ENCODE data around the gene IFT43. TPM values are rescaled to one million over a fixed set of nuclear protein-coding genes. Genes with fewer than 3 reads are reported as not detected.

Gene IFT43
- total RNA-seq, 2 donors from 2014 or later, result 10.5 to 12.8 TPM

DNA sequence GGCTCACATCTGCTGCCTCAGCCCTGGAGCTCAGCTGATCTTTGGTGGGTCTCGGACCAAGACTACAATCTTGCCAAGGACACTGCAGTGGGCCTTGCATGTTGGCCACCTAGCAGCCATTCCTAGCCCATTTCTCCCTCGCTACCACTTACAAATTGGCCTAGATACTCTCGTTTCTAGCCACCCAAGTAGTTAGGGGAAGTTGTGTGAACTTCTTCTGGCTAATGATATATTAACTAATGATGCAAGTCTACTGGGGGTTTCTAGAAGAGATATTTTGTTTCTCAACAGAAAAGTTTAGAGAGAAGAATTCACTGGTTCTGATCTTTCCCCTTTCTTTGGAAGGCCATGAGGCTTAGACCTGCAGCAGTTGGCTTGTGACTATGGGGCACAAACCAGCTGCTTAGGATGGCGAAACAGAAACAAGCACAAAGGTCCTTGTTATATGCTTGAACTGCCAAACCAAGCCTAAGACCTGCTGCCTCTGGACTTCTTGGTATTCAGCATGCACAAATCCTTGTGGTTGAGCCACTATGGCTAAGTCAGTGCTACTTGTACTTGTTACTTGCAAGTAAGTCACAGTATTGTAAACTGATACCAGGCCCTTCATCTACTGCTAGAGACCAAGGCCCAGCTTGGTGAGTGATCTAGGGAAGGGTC is 135.7 kb downstream of the IFT43 start:
- Mint-ChIP-seq H3K36me3 (ENCODE audit: low read depth) (no peaks in the 10 kb centered on the region), H3K4me3 (no peak overlapping the region), H3K27me3 (peaks cover 24% of the 10 kb centered on the region), H3K27ac (no peak overlapping the region), H3K4me1 (no peaks in the 10 kb centered on the region)
- DNase-seq (no peak), ATAC-seq (no peak)
- H3K9me3 ChIP-seq (ENCODE audit: control insufficient read depth, low read length, poor library complexity, severe bottlenecking), result no peaks in the 10 kb centered on the region

DNA sequence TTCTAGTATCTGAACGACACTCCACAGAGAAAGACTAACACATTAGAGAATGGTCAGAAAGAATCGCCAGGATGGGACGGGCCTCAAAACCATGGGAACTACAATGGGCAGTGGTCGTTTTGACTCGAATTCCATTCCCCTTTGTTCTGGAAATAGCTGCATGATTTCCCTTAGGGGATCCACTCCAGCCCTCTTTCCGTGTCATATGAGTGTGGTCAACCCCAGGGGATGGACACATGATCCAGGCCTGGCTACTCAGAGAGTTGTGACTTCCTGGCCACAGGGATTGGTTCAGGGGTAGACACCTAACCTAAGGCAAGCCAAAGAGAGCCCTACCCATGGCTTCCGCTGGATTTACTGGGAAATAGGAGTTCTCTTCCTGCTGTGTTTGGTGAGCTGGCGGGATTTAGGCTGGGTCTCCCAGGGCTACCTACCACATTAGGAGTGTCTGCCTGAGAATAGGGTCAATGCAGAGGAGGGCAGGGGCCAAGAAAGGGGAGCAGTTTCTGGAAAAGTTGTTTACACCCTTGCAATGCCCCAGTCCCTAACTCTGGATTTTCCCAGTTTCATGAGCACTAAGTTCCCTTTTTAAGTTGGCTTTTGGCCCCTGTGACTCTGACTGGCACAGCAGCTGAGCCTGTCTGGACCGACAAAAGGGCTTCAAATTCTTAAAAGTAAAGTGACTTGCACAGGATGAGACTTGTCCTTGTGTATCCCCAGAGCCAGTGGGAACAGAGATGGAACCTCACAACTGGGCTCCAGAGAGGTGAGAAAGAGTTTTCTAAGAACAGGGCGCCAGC is 138.1 kb downstream of the IFT43 start:
- Mint-ChIP-seq H3K4me3 (no peak overlapping the region), H3K4me1 (no peaks in the 10 kb centered on the region), H3K36me3 (ENCODE audit: low read depth) (no peaks in the 10 kb centered on the region), H3K27me3 (peaks cover 26% of the 10 kb centered on the region), H3K27ac (no peak overlapping the region)
- DNase-seq (no peak), ATAC-seq (no peak)
- no peaks in the 10 kb centered on the region for H3K9me3 ChIP-seq (ENCODE audit: control insufficient read depth, low read length, poor library complexity, severe bottlenecking)

DNA sequence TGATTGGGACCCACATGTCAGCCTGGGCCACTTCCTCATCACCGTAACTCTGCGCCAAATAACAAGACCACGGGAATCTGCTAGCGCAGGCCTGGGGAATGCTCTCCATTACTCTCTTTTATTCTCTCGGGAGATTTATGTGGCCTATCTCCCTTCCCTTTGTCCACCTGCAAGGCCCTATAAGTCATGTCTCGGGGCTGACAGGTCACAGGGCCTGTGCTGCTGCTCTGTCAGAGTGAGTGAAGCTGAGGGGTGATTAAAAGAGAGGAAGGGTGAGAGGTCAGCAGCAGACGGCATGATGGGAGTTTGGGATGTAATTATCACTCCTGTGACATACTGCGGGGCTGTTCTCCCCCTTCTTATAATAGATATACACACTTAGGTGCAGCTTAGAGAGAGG is 139.9 kb downstream of the IFT43 start:
- H3K27me3 Mint-ChIP-seq, result peaks cover 39% of the 10 kb centered on the region

DNA sequence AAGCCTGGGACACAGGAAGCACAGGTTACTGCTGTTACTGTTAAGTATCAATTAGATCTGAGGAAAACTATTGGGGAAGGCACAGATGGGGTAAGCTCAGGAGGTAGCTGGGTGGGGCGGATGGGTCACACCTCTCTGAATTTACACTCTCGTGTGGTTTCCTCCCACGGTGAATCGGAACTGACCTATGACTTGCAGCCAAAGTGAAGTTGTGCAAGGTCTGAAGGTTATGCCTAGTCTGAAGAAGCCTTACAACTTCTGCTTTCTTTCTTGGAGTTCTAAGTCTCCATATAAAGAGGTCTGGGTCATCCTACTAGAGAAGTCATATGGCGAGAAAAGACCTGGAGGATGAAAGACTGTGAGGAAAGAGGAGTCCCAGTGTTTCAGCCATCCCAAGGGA is 140.5 kb downstream of the IFT43 start:
- no peak overlapping the region for H3K27ac Mint-ChIP-seq
- H3K9me3 ChIP-seq (ENCODE audit: control insufficient read depth, low read length, poor library complexity, severe bottlenecking), result no peaks in the 10 kb centered on the region
- DNase-seq (no peak), ATAC-seq (no peak)
- no peak overlapping the region for H3K4me3 Mint-ChIP-seq
- H3K27me3 Mint-ChIP-seq, result peaks cover 45% of the 10 kb centered on the region
- no peaks in the 10 kb centered on the region for H3K36me3 Mint-ChIP-seq (ENCODE audit: low read depth)
- no peaks in the 10 kb centered on the region for H3K4me1 Mint-ChIP-seq

More for the DNA sequence above, 139.9 kb downstream of the IFT43 start:
- H3K4me1 Mint-ChIP-seq, result no peaks in the 10 kb centered on the region
- DNase-seq, result no peak
- H3K9me3 ChIP-seq (ENCODE audit: control insufficient read depth, low read length, poor library complexity, severe bottlenecking), result no peaks in the 10 kb centered on the region
- H3K27ac Mint-ChIP-seq, result no peak overlapping the region
- no peaks in the 10 kb centered on the region for H3K36me3 Mint-ChIP-seq (ENCODE audit: low read depth)
- no peak overlapping the region for H3K4me3 Mint-ChIP-seq
- ATAC-seq, result no peak

DNA sequence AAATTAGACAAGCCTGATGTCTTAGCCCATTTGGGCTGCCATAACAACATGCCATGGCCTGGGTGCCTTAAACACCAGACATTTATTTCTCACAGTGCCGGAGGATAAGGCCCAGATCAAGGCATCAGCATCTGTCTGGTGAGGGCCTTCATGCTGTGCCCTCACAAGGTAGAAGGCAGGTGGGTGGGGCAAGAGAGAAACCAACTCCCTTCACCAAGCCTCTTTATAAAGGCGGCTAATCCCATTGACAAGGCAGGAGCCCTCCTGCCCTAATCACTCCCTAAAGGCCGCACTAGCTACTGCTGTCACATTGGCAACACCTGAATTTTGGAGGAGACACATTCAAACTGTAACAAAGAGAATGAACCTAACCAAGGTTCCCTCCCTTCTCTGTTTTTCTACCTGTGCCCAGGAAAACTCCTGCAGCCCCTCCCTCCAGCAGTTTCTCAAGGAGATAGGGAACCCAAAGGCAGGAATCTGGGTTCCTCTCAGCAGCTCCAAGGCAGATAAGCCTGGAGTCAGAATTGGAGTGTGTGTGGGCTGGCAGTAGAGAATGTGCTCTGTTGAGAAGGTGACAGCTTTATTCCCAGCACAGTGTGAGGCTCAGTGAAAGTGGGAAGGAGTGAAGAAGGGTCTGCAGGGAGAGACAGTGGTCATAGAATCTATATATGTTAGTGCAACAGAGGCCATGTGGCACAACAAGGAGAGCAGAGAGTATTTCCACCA is 144.5 kb downstream of the IFT43 start:
- no peaks in the 10 kb centered on the region for H3K9me3 ChIP-seq (ENCODE audit: control insufficient read depth, low read length, poor library complexity, severe bottlenecking)
- Mint-ChIP-seq H3K27ac (no peak overlapping the region), H3K4me3 (no peak overlapping the region), H3K36me3 (ENCODE audit: low read depth) (no peaks in the 10 kb centered on the region), H3K4me1 (no peaks in the 10 kb centered on the region), H3K27me3 (peaks cover 44% of the 10 kb centered on the region)
- no peak for DNase-seq
- ATAC-seq, result no peak

DNA sequence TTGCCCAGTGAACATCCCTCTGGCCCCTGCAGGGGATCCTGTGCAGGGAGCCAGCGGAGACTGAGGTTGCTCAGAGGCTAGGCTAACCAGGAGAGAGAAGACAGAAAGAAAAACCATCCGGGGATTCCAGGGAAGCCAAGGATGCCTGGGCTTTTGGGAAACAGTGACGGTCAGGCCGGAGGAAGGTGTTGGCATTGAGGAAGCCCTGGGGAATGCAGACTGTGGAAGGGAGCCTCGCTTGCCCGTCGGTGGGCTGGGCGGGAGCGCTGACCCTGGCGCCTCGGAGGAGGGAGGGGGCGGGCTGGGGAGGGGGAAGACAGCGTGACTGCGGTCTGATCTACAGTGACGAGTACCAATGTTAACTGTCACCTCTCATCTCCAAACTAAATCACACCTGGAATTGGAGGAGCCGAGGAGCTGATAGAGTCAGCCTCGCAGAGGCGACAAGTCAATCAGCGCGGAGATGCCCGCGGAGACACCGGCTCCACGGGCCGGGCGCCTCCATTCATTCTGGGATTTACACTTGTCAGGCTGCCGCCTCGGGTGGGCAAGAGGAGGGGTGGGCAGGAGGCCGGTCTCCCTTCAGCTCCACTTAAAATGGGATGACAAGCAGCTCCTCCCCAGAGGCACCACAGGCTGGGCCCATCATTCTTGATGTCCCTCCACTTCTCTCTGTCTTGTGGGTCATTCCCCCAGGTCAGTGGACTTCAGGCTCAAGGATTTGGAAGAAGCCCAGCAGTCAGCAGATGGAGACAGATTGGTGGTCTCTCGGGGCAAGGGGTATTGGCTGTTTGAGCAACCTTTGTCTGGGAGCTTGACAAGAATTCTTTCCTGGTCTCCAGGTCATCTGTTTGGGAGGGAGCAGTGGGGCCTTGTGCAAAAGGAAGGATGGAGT is 145.8 kb downstream of the IFT43 start:
- H3K4me1 Mint-ChIP-seq, result no peaks in the 10 kb centered on the region
- H3K36me3 Mint-ChIP-seq (ENCODE audit: low read depth), result no peaks in the 10 kb centered on the region
- H3K9me3 ChIP-seq (ENCODE audit: control insufficient read depth, low read length, poor library complexity, severe bottlenecking), result no peaks in the 10 kb centered on the region
- peaks cover 53% of the 10 kb centered on the region for H3K27me3 Mint-ChIP-seq
- DNase-seq (no peak), ATAC-seq (no peak)
- H3K4me3 Mint-ChIP-seq, result no peak overlapping the region
- no peak overlapping the region for H3K27ac Mint-ChIP-seq

DNA sequence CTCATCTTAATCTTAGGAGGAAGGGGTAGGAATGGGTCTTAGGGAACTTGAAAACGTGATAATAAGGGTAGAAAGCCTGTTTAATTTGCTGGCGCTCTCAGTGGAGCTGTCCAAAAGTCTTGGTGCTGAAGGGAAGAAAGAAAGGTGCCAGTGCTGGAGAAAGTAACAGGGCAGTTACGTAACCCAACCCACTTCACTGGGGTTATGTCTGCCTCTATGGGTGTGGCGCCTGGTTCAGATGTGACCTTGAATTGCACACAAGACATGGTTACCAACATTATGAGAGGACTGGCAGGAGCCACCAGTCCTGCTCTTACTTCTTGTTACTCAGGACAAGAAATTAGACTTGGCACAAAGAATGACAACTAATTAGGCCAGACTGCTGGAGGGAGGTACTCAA is 147.5 kb downstream of the IFT43 start:
- no peak for DNase-seq
- H3K9me3 ChIP-seq (ENCODE audit: control insufficient read depth, low read length, poor library complexity, severe bottlenecking), result no peaks in the 10 kb centered on the region
- no peaks in the 10 kb centered on the region for H3K4me1 Mint-ChIP-seq
- no peak overlapping the region for H3K27ac Mint-ChIP-seq
- H3K36me3 Mint-ChIP-seq (ENCODE audit: low read depth), result peaks cover 2% of the 10 kb centered on the region
- ATAC-seq, result no peak
- H3K4me3 Mint-ChIP-seq, result no peak overlapping the region
- H3K27me3 Mint-ChIP-seq, result peaks cover 51% of the 10 kb centered on the region

Other genes starting within 250 kb of the IFT43 start
- 1 to 10 TPM; 5.8 to 6.5 TPM for gene TGFB3, start 3.8 kb upstream of the IFT43 start, total RNA-seq
- 10 to 100 TPM; 62.0 to 63.9 TPM for gene GPATCH2L, start 166.2 kb downstream of the IFT43 start, total RNA-seq